IPS-11a (cell line): Measurements from ENCODE around the gene CXCL16.
"Not testable (repeated sequence)": the region's sequence is repeated elsewhere in the genome, so short reads cannot be mapped to it uniquely, and the experiment has no call there.

ENCODE experiments used
- H3K4me3 ChIP-seq: one replicate; pipeline ENCODE4 v1.5.1; 2013; ENCODE audit warnings: low read depth, low read length, control low read depth

Gene CXCL16

GRCh38 chr17:4699401-4700056 lies 40.2 kb downstream of the CXCL16 start:
- not testable (repeated sequence) for H3K4me3 ChIP-seq

GRCh38 chr17:4696437-4696805 lies 43.3 kb downstream of the CXCL16 start:
- no peak overlapping the region for H3K4me3 ChIP-seq

GRCh38 chr17:4693416-4693815 lies 46.3 kb downstream of the CXCL16 start:
- H3K4me3 ChIP-seq: no peak overlapping the region

- H3K4me3 ChIP-seq: no peak overlapping the region
Observed at GRCh38 chr17:4691686-4692085, 48.0 kb downstream of the CXCL16 start.

GRCh38 chr17:4690745-4691144 lies 49.0 kb downstream of the CXCL16 start:
- H3K4me3 ChIP-seq: no peak overlapping the region

GRCh38 chr17:4689872-4690271 lies 49.9 kb downstream of the CXCL16 start:
- H3K4me3 ChIP-seq: not testable (repeated sequence)

- not testable (repeated sequence) for H3K4me3 ChIP-seq
Observed at GRCh38 chr17:4683739-4684138, 56.0 kb downstream of the CXCL16 start.
